KBM-7 (cell line): Measurements from ENCODE around the gene NSMCE4A.
"Not testable (repeated sequence)": the region's sequence is repeated elsewhere in the genome, so short reads cannot be mapped to it uniquely, and the experiment has no call there.

Experiments
- DNase-seq: peaks from one replicate; pipeline ENCODE4 v3.0.0-alpha.2; 2015
- in situ Hi-C: fragments of 300-500 bp; cut with MboI; formaldehyde crosslinking; loops from 2 replicates; pipeline ENCODE4 v1.14.3; 2020; ENCODE audit warnings: low sequenced_read_pairs, low pct_unique_long_range_greater_than_20kb, mixed read lengths

The NSMCE4A gene

DNA sequence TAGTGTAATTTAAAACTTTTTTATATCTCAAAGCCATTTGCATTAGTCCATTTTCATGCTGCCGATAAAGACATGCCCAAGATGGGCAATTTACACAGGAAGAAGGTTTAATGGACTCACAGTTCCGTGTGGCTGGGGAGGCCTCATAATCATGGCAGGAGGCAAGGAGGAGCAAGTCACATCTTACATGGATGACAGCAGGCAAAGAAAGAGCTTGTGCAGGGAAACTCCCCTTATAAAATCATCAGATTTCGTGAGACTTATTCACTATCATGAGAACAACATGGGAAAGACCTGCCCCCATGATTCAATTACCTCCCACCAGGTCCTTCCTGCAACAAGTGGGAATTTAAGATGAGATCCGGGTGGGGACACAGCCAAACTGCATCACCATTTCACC lies 16.7 kb upstream of the NSMCE4A start:
- DNase-seq, in situ Hi-C loops: not testable (repeated sequence)

DNA sequence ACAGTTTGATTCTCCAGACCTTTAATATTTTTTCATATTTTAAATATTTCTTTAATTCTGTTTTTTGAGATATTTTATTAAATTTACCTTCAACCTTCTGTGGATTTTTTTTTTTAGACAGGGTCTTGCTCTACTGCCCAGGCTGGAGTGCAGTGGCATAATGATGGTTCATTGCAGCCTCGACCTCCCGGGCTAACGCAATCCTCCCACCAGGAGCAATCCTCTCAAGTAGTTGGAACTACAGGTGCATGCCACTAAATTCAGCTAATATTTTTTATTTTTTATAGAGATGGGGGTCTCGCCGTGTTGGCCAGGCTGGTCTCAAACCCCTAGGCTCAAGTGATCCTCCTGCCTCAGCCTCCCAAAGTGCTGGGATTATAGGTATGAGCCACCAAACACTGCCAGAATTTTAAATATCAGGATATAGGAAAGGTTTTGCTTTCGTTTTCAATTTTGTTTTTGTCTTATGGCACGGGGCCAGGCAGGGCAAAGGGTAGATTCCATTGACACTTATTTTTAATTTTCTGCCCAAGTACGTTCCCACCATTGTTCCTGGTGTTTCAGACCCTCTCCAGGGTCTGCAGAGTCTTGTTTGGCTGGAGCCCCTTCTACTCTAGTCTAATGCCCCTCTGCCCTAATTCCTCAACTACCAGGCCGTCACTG lies 15.1 kb upstream of the NSMCE4A start:
- DNase-seq: no peak
- in situ Hi-C loops: no loop called here

DNA sequence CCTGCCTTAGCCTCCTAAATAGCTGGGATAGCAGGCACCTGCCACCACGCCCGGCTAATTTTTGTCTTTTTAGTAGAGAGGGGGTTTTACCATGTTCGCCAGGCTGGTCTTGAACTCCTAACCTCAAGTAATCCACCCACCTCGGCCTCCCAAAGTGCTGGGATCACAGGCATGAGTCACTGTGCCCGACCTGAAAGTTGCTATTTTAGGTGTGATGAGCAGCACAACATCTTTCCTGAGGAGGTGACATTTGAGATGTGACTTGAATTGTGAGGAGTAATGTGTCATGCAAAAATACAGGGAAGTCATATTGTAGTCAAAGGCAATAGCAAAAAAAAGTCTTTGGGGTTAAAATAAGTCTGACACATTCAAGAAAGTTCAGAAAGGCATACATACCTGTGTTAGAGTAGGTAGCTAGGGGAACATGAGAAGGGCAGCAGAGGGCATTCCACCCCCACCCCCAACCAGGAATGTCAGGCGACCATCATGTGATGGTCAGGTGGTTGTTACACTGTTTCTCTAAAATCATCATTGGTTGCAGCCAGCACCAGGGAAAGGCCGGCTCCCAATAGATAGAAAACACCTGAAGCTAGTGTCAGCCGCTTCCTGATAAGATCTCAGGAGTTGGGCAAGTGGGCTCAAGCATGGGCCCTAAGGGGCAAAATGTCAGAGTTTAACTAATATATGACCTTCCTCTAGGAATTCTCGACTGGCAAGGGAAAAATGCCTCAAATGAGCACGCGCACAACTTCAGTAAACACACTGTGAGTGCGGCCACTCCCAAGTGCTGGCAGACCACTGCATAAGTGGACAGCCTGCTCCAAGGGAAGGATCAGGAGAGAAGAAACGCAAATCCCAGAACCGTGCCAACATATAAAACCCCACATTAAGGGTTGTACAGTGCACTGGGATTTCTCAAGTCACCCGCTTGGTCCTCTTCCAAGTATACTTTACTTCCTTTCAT lies 13.6 kb upstream of the NSMCE4A start, which contains the start of gene TACC2:
Gene TACC2 (plus strand): TSS at position 803 of the 964 bp plus-strand sequence. CDS start 32,819 bp downstream, outside the sequence.
- no peak for DNase-seq
- in situ Hi-C loops: no loop called here

DNA sequence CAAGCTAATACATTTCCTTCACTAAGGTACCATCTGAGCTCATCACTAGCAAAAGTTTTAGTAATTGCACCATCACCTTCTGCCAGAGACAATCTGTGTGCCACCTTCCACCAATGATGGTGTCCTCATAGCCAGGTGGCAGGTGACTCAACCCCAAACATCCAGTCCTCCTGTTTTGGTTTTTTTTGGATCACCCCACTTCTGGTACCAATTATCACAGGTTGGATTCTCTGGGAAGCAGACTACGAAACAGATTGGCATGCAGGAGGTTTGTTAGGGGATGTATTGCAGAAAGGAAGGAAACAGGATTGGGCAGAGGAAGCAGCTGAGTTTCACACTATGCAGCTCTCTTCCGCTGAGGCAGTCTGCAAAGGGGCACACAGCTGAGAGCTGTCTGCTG lies 9.4 kb upstream of the NSMCE4A start:
- in situ Hi-C loops: no loop called here
- no peak for DNase-seq

DNA sequence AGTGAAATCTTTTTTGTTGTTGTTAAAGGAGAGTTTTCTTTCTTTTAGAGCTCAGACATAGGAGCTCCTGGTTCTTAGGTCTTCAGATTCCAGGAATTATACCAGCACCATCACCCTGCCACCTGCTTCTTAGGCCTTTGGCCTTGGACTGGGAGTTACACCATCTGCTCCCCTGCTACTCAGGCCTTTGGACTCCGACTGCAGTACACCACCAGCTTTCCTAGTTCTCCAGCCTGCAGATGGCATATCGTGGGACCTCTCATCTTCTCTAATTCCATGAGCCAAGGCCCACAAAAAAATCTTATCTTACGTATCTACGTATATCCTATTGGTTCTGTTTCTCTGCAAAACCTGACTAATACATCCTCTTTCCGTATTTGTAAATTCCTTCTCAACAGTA lies 8.8 kb upstream of the NSMCE4A start:
- in situ Hi-C loops: no loop called here

DNA sequence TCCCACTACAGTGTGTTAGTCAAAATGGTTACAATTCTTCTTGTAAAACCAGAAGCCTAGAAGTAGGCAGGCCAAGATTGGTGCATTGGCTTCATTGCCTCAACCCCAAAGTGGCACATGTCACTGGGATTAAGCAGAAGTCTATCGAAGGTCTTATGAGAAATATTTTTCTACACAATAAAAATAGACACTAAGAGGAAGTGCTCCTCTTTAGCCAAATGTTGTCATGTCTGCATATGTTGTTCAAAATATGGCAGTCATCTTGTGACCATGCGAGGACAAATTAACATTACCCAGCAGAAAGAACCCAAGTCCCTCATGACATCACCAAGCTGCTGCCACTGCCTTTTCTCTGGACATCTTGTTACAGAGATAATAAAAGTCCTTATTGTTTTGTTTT lies 6.3 kb upstream of the NSMCE4A start:
- DNase-seq: no peak
- in situ Hi-C loops: no loop called here

More for the DNA sequence above, 8.8 kb upstream of the NSMCE4A start:
- DNase-seq: no peak

DNA sequence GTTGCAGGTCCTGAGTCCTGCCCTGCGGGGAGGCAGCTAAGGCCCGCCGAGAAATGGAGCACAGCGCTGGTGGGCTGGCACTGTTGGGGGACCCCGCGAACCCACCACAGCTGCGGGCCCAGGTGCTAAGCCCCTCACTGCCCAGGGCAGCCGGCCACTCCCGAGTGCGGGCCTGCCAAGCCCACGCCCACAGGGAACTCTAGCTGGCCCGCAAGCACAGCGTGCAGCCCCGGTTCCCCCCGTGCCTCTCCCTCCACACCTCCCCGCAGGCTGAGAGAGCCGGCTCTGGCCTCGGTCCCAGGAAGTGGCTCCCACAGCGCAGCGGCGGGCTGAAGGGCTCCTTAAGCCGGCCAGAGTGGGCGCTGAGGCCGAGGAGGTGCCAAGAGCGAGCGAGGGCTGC lies 3.5 kb upstream of the NSMCE4A start:
- no peak for DNase-seq
- in situ Hi-C loops: no loop called here

DNA sequence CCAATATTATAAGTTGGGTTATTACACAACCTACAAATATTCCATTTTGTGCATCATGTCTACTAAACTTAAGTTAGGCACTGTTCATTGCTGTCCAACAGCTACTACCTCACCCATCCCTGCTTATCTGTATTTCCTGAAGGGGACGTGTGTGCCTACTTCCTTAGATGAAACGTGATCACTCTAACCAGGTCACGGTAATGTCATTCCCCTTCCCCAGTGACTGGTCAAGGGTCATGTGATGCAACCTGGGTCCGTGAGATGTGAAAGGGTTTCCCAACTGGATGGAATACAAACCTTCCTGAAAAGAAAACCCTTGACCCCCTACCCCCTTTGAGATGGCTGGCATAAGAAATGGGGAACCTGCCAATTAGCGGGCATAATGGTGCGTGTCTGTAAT lies 1.6 kb upstream of the NSMCE4A start:
- in situ Hi-C loops: no loop called here
- DNase-seq: no peak

DNA sequence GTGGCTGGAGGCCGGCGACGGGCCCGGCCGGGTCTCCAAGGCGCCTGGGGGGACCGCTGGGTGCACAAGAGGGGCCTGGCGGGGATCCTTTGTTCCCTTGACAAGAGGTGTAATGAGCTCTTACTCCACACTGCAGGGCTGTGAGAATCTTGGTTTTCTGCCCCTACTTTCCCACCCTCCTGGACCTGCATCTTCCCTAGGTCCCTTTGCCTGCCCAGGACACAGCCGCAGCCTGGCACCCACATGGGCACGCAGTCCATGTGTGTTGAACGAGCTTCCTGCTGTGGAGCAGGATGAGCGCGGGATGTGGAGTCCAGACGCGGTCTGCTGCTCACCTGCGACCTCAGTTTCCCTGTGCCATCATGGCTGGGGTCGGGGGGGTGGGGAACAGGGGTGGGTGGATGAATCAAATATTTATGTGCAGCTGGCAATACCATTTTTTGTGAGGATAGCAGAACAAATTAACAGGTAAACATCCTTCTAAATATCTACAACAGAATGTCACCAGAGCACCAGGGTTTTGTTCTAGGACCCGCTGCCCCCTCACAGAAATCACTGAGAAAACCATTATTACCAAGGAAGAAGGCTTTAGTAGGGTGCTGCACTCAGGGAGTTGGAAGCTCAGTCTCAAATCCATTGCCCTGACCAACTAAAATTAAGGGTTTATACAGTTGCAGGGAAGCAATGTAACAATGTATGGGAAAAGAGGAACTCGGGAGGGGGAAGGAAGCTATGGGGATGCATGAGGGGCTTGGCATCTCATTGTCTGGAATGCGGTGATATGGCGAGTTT lies 474 bp upstream of the NSMCE4A start:
- in situ Hi-C loops: no loop called here
- DNase-seq: peak; percentile 22

DNA sequence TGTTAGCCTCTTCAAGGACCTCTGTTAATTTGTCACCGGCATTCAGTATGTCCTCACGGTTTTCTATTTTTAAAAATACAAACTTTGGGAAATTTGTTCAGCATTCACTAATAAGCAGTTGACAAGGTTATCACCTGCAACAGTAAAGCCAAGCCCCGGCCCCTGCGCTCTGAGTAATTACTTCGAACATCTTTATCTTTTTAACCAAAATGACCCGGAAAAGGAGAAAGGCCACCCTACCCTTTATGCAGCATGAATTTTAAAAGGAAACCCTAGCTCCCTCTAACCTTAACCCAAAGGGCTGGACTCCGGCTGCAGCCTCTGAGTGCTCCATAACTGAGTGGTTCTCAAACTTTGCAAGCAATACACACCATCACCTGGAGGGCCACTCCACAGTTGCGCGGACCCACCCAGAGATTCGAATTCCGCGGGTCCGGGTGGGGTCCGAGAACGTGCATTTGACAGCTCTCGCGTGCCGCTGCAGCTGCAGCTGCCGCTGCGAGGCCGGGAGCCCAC lies 940 bp downstream of the NSMCE4A start:
- in situ Hi-C loops: no loop called here
- no peak for DNase-seq

DNA sequence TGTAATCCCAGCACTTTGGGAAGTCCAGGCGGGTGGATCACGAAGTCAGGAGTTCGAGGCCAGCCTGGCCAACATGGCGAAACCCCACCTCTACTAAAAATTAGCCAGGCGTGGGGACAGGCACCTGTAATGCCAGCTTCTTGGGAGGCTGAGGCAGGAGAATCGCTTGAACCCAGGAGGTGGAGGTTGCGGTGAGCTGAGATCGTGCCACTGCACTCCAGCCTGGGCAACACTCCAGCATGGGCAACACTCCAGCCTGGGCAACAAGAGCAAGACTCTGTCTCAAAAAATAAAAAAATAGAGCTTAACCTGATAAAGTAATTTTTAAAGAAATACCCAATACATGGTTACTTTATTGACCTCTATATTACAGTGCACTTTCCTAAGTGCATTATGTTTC lies 5.9 kb downstream of the NSMCE4A start:
- in situ Hi-C loops, DNase-seq: not testable (repeated sequence)

DNA sequence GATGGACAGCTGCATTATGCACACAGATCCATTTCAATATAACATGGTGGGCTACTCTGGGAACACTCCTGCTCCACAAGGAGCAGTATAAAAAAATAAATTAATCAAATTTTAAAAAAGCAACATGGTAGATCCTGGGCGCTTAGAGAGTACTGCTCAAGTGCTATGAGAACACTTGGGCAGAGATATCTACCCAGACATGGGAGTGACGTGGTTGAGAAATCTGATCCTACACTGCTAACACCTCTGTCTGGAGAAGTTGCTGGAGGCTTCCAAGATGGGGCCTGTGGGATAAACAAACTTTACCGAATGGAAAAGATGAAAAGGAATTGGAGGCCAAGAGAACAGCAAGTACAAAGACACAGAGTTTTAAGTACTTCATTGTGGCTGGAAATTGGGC lies 9.0 kb downstream of the NSMCE4A start:
- in situ Hi-C loops: no loop called here
- no peak for DNase-seq

DNA sequence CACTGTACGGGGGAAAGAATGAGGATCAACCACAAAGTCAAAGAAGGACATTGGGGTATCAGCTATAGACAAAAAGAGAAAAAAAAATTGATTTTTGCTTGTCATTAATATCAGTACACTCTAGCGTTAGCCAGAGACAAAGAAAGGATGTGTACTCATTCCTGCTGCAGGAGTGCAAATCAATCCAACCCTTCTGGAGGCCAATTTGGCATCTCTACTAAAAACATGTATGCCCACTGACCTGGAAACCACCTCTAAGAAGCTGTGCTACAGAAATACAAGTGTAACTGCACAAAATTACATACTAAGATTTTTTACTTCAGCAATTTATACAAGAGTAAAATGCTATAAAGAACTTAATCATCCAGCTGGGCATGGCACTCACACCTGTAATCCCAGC lies 13.6 kb downstream of the NSMCE4A start:
- in situ Hi-C loops: no loop called here
- DNase-seq: no peak

DNA sequence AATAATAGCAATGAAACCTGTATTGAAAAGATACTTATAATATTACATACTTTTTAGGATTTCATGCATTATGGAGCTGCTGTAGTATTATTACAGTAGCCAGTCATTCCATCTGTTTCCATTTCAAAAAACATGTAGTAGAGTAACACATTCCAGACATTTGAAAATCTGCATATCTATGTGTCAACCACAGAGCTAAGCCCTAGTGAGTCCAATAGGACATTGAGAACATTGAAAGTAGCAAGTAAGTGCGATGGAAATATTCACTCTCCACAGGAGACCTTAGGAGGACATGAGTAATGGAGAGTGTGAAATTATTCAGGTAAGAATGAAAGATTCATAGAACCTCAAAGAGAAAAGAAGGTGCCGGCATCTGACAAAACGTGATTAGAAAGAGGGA lies 15.3 kb downstream of the NSMCE4A start:
- in situ Hi-C loops: no loop called here
- DNase-seq: no peak

DNA sequence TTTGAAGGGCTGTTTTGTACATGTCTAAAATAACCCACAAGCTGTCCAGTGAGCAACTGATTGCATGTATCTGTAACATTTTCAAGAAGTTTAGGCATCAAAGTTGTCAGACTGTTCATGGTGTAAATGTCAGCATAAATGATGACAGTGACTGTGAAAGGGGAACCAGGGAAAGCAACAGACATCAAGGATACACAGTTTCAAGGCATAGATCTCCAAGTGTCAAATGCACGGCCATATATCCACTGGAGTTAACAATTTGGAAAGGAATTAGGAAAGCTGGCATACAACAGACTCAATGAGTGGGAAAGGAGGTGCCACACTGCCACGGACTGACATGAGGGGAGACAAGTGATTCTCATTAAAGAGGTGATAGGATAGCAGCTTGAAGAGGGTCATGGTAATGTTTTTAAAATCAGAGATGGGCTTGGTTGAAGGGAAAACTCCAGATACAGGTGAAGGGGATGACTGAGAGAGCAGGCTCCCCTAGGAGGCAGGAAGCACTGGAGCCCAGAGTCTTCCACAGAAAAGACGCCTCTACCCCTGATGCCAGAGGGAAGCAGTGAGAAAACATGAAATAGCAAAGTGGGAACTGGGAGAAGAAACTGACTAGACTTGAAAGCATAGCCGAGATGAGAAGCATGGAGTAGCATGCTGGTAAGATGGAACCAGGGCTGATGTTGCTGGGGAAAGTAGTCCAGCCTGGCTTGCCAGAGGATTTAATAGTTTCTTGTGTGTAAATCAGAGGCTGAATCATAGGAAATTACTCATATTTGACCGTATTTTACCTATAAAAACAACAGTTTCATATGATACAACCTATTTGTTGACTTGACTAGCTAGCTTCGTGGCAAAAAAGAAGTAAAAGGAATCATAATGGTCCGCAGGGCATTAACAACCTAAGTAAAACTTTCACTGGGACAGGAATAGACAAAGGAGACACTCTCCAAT lies 18.6 kb downstream of the NSMCE4A start:
- in situ Hi-C loops: no loop called here
- DNase-seq: no peak

DNA sequence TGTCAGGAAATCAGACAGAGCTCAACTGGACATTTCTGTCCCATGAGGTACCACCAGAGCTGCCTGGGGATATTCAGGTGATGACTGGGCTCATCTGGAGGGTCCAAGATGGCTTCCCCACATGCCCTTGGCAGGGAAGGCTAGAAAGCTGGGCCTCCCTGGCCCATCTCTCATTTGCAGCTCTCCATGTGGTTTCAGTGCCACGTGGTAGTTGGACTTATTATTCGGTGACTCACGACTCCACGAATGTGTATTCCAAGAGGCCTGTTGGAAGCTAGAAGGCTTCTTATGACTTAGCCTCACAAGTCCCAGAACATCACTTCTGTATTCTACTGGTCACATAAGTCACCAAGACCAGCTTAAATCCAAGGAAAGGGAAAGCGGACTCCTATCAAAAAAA lies 22.8 kb downstream of the NSMCE4A start:
- no peak for DNase-seq
- in situ Hi-C loops: no loop called here

DNA sequence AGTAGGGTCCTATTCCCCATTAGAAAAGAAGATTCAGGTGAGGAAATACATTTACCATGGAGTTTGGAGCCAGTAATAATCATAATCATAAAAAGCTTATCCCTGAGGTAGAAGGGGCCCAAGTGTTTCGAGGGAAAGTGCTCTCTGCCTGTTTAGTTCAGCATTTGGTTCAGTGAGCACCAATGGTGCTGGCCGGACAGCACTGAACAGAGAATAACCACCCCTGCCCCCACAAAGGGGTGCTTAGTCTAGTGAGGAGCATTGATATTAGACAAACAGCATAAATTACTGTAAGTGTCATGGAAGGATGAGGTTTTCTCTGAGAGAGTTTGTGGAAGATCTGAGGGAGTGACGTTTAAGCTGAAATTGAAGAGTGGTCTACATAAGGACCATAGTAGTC lies 25.6 kb downstream of the NSMCE4A start:
- DNase-seq: no peak
- in situ Hi-C loops: no loop called here

DNA sequence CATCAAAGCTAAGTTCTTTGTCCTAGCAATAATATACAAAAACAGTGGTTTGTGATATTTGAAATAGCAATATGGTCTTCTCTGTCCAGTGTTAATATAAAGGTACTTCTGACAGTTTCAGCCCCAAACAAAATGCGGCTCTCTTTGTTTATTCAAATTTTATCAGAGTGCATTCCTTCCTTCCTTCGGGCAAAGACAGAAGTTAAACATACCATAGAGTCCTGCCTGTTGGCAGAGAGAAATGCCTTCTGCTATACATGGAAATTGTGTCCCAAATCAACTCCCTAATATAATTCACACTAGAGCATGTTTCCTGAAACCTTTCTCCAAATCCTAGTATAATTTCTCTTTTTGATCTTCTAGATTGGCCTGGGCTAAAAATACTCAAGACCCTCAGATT lies 26.0 kb downstream of the NSMCE4A start:
- in situ Hi-C loops: no loop called here
- DNase-seq: no peak
